Fibroblast of pulmonary artery (primary cell): Measurements from ENCODE around the gene MLLT3.

Source experiments
- DNase-seq: peaks from one replicate; pipeline ENCODE4 v3.0.0-alpha.2; 2010; ENCODE audit warnings: low read depth
- H3K4me3 ChIP-seq: replicated peaks from 2 replicates; pipeline ENCODE4 v1.5.1; 2011; ENCODE audit warnings: low read depth, mild to moderate bottlenecking, control low read depth, low read length, moderate library complexity
- CTCF ChIP-seq: IDR thresholded peaks from 2 replicates; pipeline ENCODE4 v1.5.1; 2011; ENCODE audit warnings: mild to moderate bottlenecking, control low read depth, low read length, inconsistent platforms; ENCODE audit errors: missing control alignments

MLLT3 gene

GRCh38 chr9:20486552-20486951, 135.7 kb downstream of the MLLT3 start:
- no peak for DNase-seq
- TF ChIP-seq CTCF = no peak
- no peak overlapping the region for H3K4me3 ChIP-seq

- no peak for DNase-seq
- no peak overlapping the region for H3K4me3 ChIP-seq
- TF ChIP-seq CTCF = no peak
Measured at GRCh38 chr9:20481437-20481836, 140.9 kb downstream of the MLLT3 start.

GRCh38 chr9:20480249-20480648, 142.1 kb downstream of the MLLT3 start:
- no peak for TF ChIP-seq CTCF
- H3K4me3 ChIP-seq = no peak overlapping the region
- DNase-seq = no peak

- TF ChIP-seq CTCF = no peak
- peak; percentile 71 for DNase-seq
- no peak overlapping the region for H3K4me3 ChIP-seq
Measured at GRCh38 chr9:20479419-20480155, 142.7 kb downstream of the MLLT3 start.

GRCh38 chr9:20478786-20479185, 143.5 kb downstream of the MLLT3 start:
- no peak overlapping the region for H3K4me3 ChIP-seq
- no peak for TF ChIP-seq CTCF
- no peak for DNase-seq

- DNase-seq = peak; percentile 17
Measured at GRCh38 chr9:20477940-20478620, 144.2 kb downstream of the MLLT3 start.

More at GRCh38 chr9:20477940-20478620, 144.2 kb downstream of the MLLT3 start:
- no peak for TF ChIP-seq CTCF
- H3K4me3 ChIP-seq = no peak overlapping the region
